Measurements from ENCODE around the gene FGD4.

GRCh38 chr12:32443491-32443890, 44.1 kb downstream of the FGD4 start:
- TF ChIP-seq CTCF (IDR thresholded peaks at IDR 0.05) (no peak), ZFX (IDR thresholded peaks at IDR 0.05; ENCODE audit: borderline replicate concordance) (no peak)

Data from 22Rv1 (cell line).